SKM-1 treated with dmso at 0.1 percent for 144 hours (cell line): ENCODE measurements around the gene PAPPA2.

Experiments used
- DNase-seq: peaks from one replicate; lab custom pipeline; 2025; ENCODE audit not compliant: unreplicated experiment; lab: John Stamatoyannopoulos, UW

The PAPPA2 gene

GRCh38 chr1:176885341-176885740 is 422.4 kb downstream of the PAPPA2 start:
- DNase-seq, result no peak

GRCh38 chr1:176885751-176886150 is 422.8 kb downstream of the PAPPA2 start:
- no peak for DNase-seq

GRCh38 chr1:176888471-176889032 is 425.6 kb downstream of the PAPPA2 start:
- no peak for DNase-seq

GRCh38 chr1:176893625-176894352 is 430.8 kb downstream of the PAPPA2 start:
- no peak for DNase-seq

GRCh38 chr1:176894450-176894849 is 431.5 kb downstream of the PAPPA2 start:
- DNase-seq, result no peak
